ENCODE results near the gene FEM1B. TPM values are rescaled to one million over a fixed set of nuclear protein-coding genes. Genes with fewer than 3 reads are reported as not detected.

FEM1B gene
- total RNA-seq, 2 donors from 2014 or later, result 40.3 to 43.7 TPM

DNA sequence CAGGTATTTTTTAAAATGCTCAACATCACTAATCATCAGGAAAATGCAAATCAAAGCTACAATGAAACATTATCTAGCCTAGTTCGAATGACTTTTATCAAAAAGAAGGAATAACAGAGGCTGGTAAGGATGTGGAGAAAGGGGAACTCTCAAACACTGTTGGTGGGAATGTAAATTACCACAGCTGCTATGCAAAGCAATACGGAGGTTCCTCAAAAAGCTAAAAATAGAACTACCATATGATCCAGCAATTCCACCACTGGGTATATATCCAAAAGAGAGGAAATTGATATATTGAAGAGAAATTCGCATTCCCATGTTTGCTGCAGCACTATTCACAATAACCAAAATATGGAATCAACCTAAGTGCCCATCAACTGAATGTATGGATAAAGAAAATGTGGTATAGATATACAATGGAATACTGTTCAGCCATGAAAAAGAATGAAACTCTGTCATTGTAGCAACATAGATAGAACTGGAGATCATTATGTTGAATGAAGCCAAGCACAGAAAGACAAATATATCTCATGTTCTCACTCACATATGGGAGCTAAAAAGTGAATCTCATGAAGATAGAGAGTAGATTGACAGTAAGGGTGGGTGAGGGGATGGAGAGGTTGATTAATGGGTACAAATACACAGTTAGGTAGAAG is 28.4 kb upstream of the FEM1B start:
- H3K27ac Mint-ChIP-seq, result no peak overlapping the region
- no peak for DNase-seq (ENCODE audit: low spot score in 2 of 2)
- H3K36me3 Mint-ChIP-seq, result peaks cover 6 to 7% of the 10 kb centered on the region in 2 donors
- H3K9me3 Mint-ChIP-seq, result no peaks in the 10 kb centered on the region
- ATAC-seq, result no peak

GRCh38 chr15:68252925-68253534 is 24.5 kb upstream of the FEM1B start:
- peak; percentile 56 for ATAC-seq
- H3K27ac Mint-ChIP-seq, result no peak overlapping the region
- H3K36me3 Mint-ChIP-seq, result no peaks in the 10 kb centered on the region
- no peak for DNase-seq (ENCODE audit: low spot score in 2 of 2)
- H3K9me3 Mint-ChIP-seq, result no peaks in the 10 kb centered on the region

GRCh38 chr15:68256675-68257450 is 20.7 kb upstream of the FEM1B start:
- H3K27ac Mint-ChIP-seq, result peak overlapping the region in 1 of 2 donors; percentile 87
- peak; percentile 79 to 83 for ATAC-seq
- DNase-seq (ENCODE audit: low spot score in 2 of 2), result peak; percentile 68 to 71
- no peaks in the 10 kb centered on the region for H3K9me3 Mint-ChIP-seq
- no peaks in the 10 kb centered on the region for H3K36me3 Mint-ChIP-seq

DNA sequence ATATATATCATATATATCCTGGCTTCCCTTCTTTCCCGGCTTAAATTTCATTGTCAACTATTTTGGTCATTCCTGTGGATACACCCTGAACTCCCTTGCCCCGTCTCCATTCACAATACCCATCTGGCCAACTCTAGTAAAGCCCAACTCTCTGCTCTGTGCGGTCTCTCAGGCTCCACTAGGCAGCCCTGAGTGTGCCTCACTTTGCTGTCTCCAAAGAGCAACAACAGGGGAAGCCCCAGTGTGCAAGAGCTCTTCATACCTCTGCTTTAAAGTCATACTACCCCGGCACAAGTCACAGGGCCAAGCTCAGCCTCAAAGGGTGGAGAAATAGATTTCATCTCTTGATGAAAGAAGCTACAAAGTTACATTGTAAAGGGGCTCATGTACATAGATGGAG is 18.9 kb upstream of the FEM1B start:
- Mint-ChIP-seq H3K36me3 (no peaks in the 10 kb centered on the region), H3K27ac (no peak overlapping the region), H3K9me3 (no peaks in the 10 kb centered on the region)
- DNase-seq (ENCODE audit: low spot score in 2 of 2) (no peak), ATAC-seq (peak; percentile 68 to 80)

DNA sequence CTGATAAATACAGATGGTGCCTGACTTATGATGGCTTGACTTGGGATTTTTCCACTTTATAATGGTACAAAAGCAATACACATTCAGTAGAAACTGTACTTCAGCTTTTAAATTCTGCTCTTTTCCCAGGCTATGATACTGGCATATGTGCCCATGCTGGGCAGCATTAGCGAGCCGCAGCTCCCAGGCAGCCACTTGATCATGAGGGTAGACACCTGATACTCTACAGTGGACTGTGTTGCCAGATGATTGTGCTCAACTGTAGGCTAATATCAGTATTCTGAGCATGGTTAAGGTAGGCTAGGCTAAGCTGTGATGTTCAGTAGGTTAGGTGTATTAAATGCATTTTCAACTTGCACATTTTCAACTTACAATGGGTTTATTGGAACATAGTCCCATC is 17.7 kb upstream of the FEM1B start:
- Mint-ChIP-seq H3K27ac (no peak overlapping the region), H3K9me3 (no peaks in the 10 kb centered on the region), H3K36me3 (no peaks in the 10 kb centered on the region)
- DNase-seq (ENCODE audit: low spot score in 2 of 2), result no peak
- ATAC-seq, result no peak

GRCh38 chr15:68261241-68261640 is 16.3 kb upstream of the FEM1B start:
- DNase-seq (ENCODE audit: low spot score in 2 of 2) (no peak), ATAC-seq (no peak)
- no peaks in the 10 kb centered on the region for H3K36me3 Mint-ChIP-seq
- no peak overlapping the region for H3K27ac Mint-ChIP-seq
- no peaks in the 10 kb centered on the region for H3K9me3 Mint-ChIP-seq

DNA sequence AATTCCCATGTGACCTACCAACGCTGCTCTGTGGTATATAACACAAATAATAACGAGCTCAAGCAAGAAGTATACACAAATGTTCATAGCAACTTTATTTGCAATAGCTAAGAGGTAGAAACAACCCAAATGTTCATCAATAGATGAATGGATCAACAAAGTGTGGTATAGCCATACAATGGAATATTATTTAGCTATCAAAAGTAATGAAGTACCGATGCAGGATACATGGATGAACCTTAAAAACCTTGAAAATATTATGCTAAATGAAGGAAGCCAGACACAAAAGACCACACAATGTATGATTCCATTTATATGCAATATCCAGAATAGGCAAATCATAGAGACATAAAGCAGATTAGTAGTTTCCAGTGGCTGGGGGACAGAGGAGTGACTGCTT is 15.6 kb upstream of the FEM1B start:
- Mint-ChIP-seq H3K27ac (no peak overlapping the region), H3K36me3 (no peaks in the 10 kb centered on the region), H3K9me3 (no peaks in the 10 kb centered on the region)
- ATAC-seq, result no peak
- no peak for DNase-seq (ENCODE audit: low spot score in 2 of 2)

GRCh38 chr15:68262514-68263356 is 14.8 kb upstream of the FEM1B start:
- H3K27ac Mint-ChIP-seq, result no peak overlapping the region
- ATAC-seq, result no peak

DNA sequence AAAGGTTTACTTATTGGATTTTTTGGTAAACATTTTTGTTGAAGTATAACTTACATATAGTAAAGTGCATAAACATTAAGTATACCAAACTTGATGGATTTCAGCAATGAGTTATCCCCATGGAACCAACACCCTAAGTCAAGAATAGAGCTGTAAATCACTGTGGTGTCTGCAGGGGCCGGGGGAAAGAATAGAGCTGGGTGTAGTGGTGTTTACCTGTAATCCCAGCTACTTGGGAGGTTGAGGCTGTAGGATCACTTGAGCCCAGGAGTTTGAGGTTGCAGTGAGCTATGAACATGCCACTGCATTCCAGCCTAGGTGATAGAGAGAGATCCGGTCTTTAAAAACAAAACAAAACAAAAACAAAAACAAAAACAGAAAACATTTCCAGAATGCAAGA is 13.3 kb upstream of the FEM1B start:
- Mint-ChIP-seq H3K9me3 (no peaks in the 10 kb centered on the region), H3K27ac (no peak overlapping the region), H3K36me3 (no peaks in the 10 kb centered on the region)
- ATAC-seq, result no peak
- no peak for DNase-seq (ENCODE audit: low spot score in 2 of 2)

More at GRCh38 chr15:68262514-68263356, 14.8 kb upstream of the FEM1B start:
- Mint-ChIP-seq H3K9me3 (no peaks in the 10 kb centered on the region), H3K36me3 (no peaks in the 10 kb centered on the region)
- no peak for DNase-seq (ENCODE audit: low spot score in 2 of 2)

DNA sequence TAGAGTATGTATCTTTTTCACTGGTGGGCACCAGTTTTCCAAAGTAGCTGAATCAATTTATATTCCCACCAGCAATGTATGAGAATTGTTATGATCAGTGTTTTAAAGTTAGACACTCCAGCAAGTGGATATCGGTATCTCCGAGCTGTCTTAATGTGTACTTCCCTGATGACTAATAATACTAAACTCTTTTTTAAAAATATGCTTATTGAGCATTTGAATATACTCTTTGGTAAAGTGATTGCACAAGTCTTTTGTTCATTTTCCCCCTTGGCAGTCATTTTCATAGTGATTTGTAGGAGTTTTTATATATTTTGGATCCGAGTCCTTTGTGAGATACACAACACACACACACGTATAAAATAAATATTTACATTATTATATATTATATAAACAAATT is 12.5 kb upstream of the FEM1B start:
- Mint-ChIP-seq H3K27ac (no peak overlapping the region), H3K36me3 (no peaks in the 10 kb centered on the region), H3K9me3 (no peaks in the 10 kb centered on the region)
- DNase-seq (ENCODE audit: low spot score in 2 of 2) (no peak), ATAC-seq (no peak)

GRCh38 chr15:68265674-68266073 is 11.9 kb upstream of the FEM1B start:
- H3K27ac Mint-ChIP-seq, result no peak overlapping the region
- H3K9me3 Mint-ChIP-seq, result no peaks in the 10 kb centered on the region
- ATAC-seq (no peak), DNase-seq (ENCODE audit: low spot score in 2 of 2) (no peak)
- no peaks in the 10 kb centered on the region for H3K36me3 Mint-ChIP-seq

GRCh38 chr15:68268405-68268804 is 9.1 kb upstream of the FEM1B start:
- Mint-ChIP-seq H3K9me3 (no peaks in the 10 kb centered on the region), H3K36me3 (no peaks in the 10 kb centered on the region), H3K27ac (no peak overlapping the region)
- no peak for DNase-seq (ENCODE audit: low spot score in 2 of 2)
- no peak for ATAC-seq

GRCh38 chr15:68271854-68272471 is 5.6 kb upstream of the FEM1B start:
- no peak overlapping the region for H3K27ac Mint-ChIP-seq
- no peak for DNase-seq (ENCODE audit: low spot score in 2 of 2)
- no peak for ATAC-seq
- no peaks in the 10 kb centered on the region for H3K9me3 Mint-ChIP-seq
- H3K36me3 Mint-ChIP-seq, result peaks cover 2 to 4% of the 10 kb centered on the region in 2 donors

GRCh38 chr15:68272721-68273271 is 4.7 kb upstream of the FEM1B start:
- no peak overlapping the region for H3K27ac Mint-ChIP-seq

GRCh38 chr15:68274201-68274848 is 3.2 kb upstream of the FEM1B start:
- DNase-seq (ENCODE audit: low spot score in 2 of 2) (no peak), ATAC-seq (no peak)
- no peak overlapping the region for H3K27ac Mint-ChIP-seq
- peaks cover 16 to 17% of the 10 kb centered on the region in 2 donors for H3K36me3 Mint-ChIP-seq
- H3K9me3 Mint-ChIP-seq, result no peaks in the 10 kb centered on the region

More at GRCh38 chr15:68272721-68273271, 4.7 kb upstream of the FEM1B start:
- ATAC-seq (no peak), DNase-seq (ENCODE audit: low spot score in 2 of 2) (no peak)
- no peaks in the 10 kb centered on the region for H3K9me3 Mint-ChIP-seq
- peaks cover 7 to 9% of the 10 kb centered on the region in 2 donors for H3K36me3 Mint-ChIP-seq

All from activated naive CD4-positive, alpha-beta T cell treated with anti-CD3 and anti-CD28 coated beads, Interleukin-2, amount 50 U/mL, for 72 hours (primary cell).